Hematopoietic multipotent progenitor cell treated with erythropoietin and hydrocortisone succinate and interleukin-3 and kit ligand, for 8 days (in vitro differentiated cells): ENCODE data around the gene CNTN5.
"Not testable (repeated sequence)": the region's sequence is repeated elsewhere in the genome, so short reads cannot be mapped to it uniquely, and the experiment has no call there.

ENCODE experiments used
- DNase-seq: peaks from one replicate; pipeline ENCODE4 v3.0.0-alpha.2; 2015

The CNTN5 gene

DNA sequence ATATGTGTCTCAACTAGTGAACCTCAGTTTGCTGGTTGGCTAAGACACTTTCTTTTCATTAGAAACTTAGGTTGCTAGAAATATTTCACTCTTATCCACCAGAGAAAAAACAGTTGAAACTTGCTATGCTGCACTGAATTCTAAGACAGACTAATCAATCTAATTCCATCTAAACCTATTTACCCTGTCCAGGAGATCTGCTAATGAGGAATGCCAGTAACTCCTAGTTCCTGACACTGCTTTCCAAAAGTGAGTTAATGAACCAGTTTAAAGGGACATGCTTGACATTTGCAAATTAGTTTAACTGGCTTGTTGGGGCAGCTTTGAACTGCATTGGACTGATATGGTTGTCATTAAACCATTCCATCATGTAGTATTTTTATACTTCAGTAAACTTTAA is 258.5 kb downstream of the CNTN5 start:
- no peak for DNase-seq

GRCh38 chr11:99281331-99281730 is 260.6 kb downstream of the CNTN5 start:
- DNase-seq = no peak

DNA sequence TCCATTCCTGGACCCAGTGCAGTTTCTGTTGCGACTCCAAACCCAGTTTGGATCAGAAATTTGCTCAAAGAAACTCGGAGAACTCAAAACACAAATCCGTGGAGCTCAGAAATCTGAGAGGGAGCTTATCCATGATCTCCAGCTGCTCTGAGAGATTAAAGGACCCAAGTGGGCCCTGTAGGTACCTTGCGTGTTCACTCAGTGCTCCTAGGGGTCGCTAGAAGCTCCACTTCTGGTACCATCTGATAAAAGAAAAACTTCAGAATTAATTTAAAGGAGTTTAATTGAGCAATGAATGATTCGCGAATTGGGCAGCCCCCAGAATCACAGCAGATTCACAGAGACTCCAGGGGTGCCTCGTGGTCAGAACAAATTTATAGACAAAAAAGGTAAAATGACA is 277.2 kb downstream of the CNTN5 start:
- not testable (repeated sequence) for DNase-seq

- no peak for DNase-seq
These were observed 286.9 kb downstream of the CNTN5 start for GRCh38 chr11:99307510-99308088.

GRCh38 chr11:99311870-99312269 is 291.1 kb downstream of the CNTN5 start:
- DNase-seq = no peak

DNA sequence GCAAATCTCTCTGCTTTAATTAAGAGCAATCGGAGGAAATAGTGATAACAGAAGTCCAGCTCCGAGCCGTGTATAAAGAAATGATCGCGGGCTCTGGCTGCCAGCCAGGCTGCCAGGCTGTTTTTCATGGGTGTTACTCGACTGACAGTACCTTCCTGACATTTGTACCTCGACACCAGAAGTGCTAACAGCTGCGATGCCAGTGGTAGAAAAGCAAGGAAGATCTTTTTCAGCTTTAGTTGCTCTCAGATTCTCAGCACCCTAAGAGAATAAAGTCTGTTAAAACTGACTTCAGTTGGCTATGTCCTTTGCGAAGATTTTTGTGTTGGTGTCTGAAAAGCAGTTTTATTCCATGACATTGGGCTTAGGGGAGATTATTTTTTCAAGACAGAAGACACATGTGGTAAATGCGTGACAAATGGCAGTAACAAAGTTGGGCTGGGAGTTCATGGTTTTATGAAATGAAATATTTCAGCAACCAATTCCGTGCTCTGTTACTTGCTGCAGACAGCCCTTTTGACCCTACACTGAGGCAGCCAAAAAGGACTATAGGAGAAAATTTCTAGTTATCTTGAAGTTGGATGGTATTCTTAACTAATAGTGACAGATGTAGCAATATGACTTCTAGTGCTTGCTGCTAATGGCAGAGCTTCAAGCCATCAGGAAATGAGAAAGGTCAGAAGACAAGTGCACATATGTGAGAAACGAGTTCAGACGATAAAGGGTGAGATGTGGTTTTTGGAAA is 296.2 kb downstream of the CNTN5 start:
- no peak for DNase-seq

GRCh38 chr11:99320769-99321290 is 300.1 kb downstream of the CNTN5 start:
- DNase-seq = no peak

- DNase-seq = no peak
These were observed 305.1 kb downstream of the CNTN5 start for GRCh38 chr11:99325847-99326246.

- DNase-seq = no peak
These were observed 306.3 kb downstream of the CNTN5 start for GRCh38 chr11:99327066-99327465.

DNA sequence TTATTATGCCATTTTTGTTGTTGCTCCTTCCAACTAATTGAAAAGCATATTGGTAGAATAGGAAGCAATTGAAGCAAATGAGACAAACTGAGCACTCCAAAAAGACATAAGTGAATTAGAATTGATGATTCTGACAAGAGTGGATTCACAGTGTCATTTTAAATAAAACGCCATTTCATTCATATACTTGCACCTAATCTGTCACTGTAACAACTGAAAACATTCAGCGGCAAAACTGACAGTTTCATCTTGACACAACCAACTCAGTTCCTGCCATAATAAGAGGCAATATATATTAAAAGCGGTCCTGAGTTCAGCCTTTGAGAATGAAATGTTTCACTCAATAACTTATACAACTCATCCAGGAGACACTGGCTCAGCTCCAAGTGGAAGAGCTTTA is 306.8 kb downstream of the CNTN5 start:
- DNase-seq = no peak

GRCh38 chr11:99333621-99334020 is 312.9 kb downstream of the CNTN5 start:
- no peak for DNase-seq

DNA sequence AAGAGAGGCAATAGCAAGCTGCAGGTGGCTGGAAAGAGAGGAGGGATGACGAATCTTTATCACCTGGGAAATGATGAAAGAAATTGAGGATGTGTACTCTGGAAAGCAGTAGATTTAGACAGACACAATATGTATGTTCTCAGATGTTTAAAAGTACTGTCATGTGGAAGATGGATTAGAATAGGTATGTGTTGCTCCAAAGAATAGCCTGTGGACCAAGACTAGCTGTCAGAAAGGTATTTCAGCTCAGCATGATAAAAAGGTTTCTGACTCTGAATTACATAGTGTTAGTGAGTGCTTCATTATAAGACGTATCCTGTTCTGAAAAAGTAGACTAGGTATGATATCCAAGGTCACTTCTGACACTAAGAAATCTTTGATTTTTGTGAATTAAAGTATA is 322.4 kb downstream of the CNTN5 start:
- DNase-seq = no peak

DNA sequence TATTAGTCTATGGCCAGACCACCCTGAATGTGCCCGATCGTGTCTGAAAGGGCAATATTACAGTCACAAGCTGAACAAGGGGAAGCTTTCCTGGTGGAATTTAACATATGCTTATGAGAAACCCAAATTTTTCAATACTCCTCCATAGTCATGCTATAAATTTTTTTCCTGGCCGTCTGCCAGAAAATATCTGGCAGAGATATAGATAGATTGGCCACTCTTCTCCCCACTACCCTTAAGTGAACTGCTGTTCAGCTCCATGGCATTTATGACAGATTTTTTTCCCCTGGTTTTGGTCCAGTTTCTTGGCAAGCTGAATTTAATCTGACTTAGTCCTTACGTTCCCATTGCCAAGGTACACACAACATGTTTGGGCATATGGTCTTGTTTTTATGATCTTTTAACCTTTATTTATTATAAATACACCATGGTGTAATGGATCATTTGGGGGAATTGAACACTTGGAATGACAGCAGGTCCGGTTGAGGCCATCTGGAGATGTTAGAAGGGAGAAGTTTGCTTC is 328.5 kb downstream of the CNTN5 start:
- no peak for DNase-seq

DNA sequence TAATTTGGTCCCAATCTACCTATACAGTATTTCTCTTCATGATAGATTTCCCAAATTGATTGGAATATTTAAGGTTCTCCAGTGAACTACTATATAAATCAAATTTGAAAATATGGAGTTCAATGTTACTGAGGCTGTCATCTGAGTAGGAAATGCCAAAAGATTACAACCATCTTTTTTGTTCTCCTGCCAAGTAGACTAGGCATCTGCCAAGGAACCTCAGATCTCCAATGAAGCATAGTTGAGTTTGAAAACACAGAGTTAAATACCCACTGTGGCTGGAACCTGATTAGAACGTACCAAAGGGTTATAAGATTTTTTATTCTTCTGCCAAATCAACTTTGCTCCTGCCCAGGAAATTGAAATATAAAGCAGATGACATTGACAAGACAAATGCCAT is 330.9 kb downstream of the CNTN5 start:
- no peak for DNase-seq

DNA sequence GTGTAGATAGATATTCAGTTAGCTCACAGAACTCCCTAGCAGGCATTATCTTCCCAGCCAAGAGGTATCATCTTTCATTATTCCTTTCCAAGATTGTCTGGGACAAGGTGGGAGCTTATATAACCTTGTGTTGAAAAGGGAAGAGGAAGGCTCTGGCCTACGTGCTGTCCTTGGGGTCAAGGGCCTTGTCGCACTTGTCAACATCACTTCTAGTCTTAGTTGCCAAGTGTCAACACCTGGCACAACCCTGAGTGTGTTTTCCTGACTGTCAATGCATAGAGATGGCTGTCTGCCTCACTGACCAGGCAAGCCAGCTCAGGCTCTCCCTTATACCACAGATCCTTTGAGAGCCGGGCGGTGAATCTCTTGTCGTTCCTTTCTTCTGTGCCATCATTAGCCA is 331.9 kb downstream of the CNTN5 start:
- DNase-seq = no peak

DNA sequence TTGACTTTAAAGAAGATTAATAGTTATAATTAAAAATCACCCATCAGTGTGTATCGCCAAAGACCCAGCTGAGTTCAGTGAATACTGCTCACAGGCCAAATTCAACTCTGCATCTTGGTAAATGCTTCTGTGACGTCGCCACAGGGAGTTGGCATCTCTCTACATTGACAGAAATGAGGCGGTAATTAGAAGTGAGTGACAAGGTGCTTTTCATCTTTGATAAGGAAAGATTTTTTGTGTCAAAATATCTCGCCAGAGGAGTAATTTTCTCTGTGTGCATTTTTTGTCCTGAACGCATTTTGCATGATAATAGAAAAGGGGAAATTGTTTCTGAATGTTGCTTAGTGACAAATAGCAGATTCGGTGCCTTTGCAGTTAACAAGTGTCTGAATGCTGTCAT is 345.8 kb downstream of the CNTN5 start:
- no peak for DNase-seq

DNA sequence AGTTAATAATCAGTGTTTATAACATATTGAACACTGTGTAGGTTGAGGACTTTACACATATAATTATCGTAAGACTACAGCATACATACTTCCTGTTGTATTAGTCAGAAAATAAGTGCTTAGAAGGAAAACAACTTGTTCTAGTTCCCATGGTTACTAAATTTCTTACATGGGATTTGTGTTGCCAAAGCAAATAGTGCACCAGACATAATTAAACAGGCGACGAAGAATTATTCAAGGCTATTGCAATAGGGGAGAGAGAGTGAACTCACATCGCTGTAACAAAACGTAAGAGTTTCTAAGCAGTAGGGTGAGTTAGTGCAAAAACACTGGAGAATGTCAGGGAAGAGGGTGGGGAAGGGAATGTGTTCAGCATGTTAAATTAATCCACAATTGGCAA is 347.8 kb downstream of the CNTN5 start:
- DNase-seq = no peak

- DNase-seq = no peak
These were observed 349.9 kb downstream of the CNTN5 start for GRCh38 chr11:99370549-99371216.

DNA sequence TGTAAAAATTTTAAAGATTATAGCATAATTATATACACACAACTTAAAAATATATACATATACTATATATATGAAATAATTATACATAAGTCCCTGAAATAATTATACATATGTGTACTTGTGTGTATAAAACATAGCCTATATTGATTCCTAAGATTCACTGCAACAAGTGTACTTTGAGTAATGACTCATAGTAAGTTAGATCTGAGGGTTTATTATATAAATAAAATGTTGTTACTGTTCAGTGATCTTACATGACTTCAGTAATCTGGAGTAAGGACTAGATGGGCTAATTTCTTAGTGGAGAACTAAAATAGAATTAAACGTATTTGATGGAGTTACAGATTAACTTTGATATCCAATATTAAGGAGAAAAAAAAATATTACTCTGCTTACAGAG is 350.5 kb downstream of the CNTN5 start:
- DNase-seq = no peak

DNA sequence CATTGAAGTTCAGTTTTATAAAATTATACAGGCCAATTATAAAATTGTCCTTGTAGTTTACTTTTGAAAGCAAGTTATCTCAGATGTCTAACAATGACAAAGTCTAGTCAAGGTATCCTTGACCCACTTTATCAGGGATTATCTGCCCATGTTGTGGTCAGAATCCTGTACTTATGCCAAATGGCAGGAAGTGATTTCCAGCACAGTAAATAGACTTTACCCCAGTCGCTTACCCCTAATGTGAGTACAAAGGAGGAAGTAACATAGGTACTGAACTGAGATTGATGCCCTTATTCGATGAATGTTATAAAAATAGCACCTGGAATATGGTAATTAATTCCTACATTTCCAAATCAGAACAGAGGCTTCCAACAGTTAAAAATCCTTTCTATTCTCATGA is 355.7 kb downstream of the CNTN5 start:
- DNase-seq = no peak

DNA sequence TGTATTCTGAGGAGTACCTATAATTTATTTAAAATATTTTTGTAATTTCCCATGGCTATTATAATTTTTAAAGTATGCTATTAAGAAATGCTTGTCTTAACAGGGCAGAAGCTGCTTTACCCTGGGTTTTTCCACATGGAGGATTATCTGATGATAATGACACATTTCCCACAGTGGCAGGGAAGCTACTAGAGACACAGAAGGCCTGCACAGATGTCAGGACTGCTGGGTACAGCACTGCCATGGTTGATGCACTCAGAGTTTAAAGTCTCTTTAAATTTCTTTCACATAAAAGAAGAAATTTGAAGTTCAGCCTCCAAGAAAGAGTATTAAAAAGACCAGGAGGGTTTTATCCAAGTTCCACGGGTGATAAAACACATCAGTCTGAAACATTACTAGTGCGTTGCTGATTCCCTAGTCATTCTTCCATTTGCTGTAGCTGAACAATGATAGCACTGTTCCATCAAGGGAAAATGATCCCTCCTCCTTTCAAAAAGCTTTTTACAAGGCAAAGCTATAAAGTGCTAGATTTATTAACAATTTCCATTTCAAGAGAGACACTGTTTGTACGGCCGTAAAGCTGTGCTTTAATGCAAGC is 363.0 kb downstream of the CNTN5 start:
- DNase-seq = no peak

GRCh38 chr11:99391245-99391644 is 370.5 kb downstream of the CNTN5 start:
- DNase-seq = no peak

DNA sequence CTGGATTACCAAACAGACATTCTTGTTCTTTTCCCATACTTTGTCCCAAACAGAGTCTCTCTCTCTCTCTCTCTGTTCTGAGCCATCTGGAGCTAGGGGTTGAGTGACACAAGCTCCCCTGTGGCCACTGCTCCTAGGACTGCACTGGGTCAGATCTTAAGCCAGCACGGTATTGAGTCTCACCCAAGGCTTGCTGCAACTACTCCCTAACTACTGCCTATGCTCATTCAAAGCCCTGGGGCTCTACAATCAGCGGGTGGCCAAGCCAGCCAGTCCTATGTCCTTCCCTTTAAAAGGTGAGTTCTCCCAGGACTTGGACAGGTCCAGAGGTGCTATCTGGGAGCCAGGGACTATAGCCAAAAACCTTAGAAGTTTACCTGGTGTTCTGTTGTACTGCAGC is 385.6 kb downstream of the CNTN5 start:
- no peak for DNase-seq

GRCh38 chr11:99410636-99411035 is 389.9 kb downstream of the CNTN5 start:
- no peak for DNase-seq
